WTC11 (cell line): ENCODE results near the gene WDR48. TPM values are rescaled to one million over a fixed set of nuclear protein-coding genes. Genes with fewer than 3 reads are reported as not detected.

Source experiments
- ATAC-seq: fragments of 200-7000 bp; cut with Tn5 transposase; 2 replicates; pipeline ENCODE4 v1.10.0; 2021; ENCODE audit warnings: mild to moderate bottlenecking, moderate library complexity
- CTCF ChIA-PET: fragments of 300-600 bp; sonication (Branson Sonifier 250); formaldehyde crosslinking; loops from one replicate; lab custom pipeline; 2021; ENCODE audit warnings: antibody characterized with exemption; lab: Charles Lee
- POLR2A ChIA-PET: fragments of 350-600 bp; sonication (Branson Sonifier 250); formaldehyde crosslinking; loops from one replicate; lab custom pipeline; 2021; ENCODE audit warnings: antibody characterized with exemption; lab: Charles Lee
- DNase-seq: peaks from one replicate; pipeline ENCODE4 v3.0.0; 2021; ENCODE audit warnings: low spot score
- H3K27ac Mint-ChIP-seq: 2 replicates; pipeline ENCODE4 v1.8.0; 2021; ENCODE audit warnings: mixed read lengths
- H3K27me3 Mint-ChIP-seq: 2 replicates; pipeline ENCODE4 v1.8.0; 2021; ENCODE audit warnings: low read depth, mild to moderate bottlenecking, moderate library complexity, mixed read lengths
- H3K36me3 Mint-ChIP-seq: 2 replicates; pipeline ENCODE4 v1.8.0; 2021; ENCODE audit warnings: mixed read lengths
- H3K4me1 Mint-ChIP-seq: 2 replicates; pipeline ENCODE4 v1.8.0; 2022; ENCODE audit warnings: mixed read lengths
- H3K4me3 Mint-ChIP-seq: 2 replicates; pipeline ENCODE4 v1.8.0; 2021; ENCODE audit warnings: mild to moderate bottlenecking, moderate library complexity, mixed read lengths
- H3K9me3 Mint-ChIP-seq: 2 replicates; pipeline ENCODE4 v1.8.0; 2021; ENCODE audit warnings: mixed read lengths
- ARID4B ChIP-seq: sonication (generic); formaldehyde crosslinking; IDR thresholded peaks from 2 replicates; pipeline ENCODE4 v1.8.0; 2023; ENCODE audit warnings: missing genetic modification reagents, mild to moderate bottlenecking, borderline replicate concordance
- ATF3 ChIP-seq: sonication (generic); formaldehyde crosslinking; conservative IDR thresholded peaks from 2 replicates; pipeline ENCODE4 v1.8.1; 2022; ENCODE audit warnings: mild to moderate bottlenecking, missing genetic modification reagents
- E2F1 ChIP-seq: sonication (generic); formaldehyde crosslinking; IDR thresholded peaks from 2 replicates; pipeline ENCODE4 v1.8.0; 2022; ENCODE audit warnings: mild to moderate bottlenecking, missing genetic modification reagents
- E2F4 ChIP-seq: sonication (generic); formaldehyde crosslinking; IDR thresholded peaks from 2 replicates; pipeline ENCODE4 v1.8.1; 2022; ENCODE audit warnings: low read depth, mild to moderate bottlenecking, moderate library complexity, missing genetic modification reagents, borderline replicate concordance
- JUN ChIP-seq: sonication (generic); formaldehyde crosslinking; IDR thresholded peaks from 2 replicates; pipeline ENCODE4 v1.8.0; 2023; ENCODE audit warnings: mild to moderate bottlenecking, missing genetic modification reagents
- MXD4 ChIP-seq: fragments of 250-450 bp; sonication (Bioruptor Pico); IDR thresholded peaks from 2 replicates; pipeline ENCODE4 v1.8.0; 2021; ENCODE audit warnings: mild to moderate bottlenecking, moderate library complexity, borderline replicate concordance
- OVOL2 ChIP-seq: fragments of 250-450 bp; sonication (Bioruptor Pico); IDR thresholded peaks from 2 replicates; pipeline ENCODE4 v1.9.0; 2021; ENCODE audit warnings: mild to moderate bottlenecking, borderline replicate concordance
- SOX15 ChIP-seq: fragments of 250-450 bp; sonication (Bioruptor Pico); IDR thresholded peaks from 2 replicates; pipeline ENCODE4 v1.9.0; 2021; ENCODE audit warnings: mild to moderate bottlenecking
- SP1 ChIP-seq: sonication (generic); formaldehyde crosslinking; conservative IDR thresholded peaks from 2 replicates; pipeline ENCODE4 v1.8.1; 2022; ENCODE audit warnings: missing genetic modification reagents
- TCF7 ChIP-seq: sonication (generic); formaldehyde crosslinking; IDR thresholded peaks from 2 replicates; pipeline ENCODE4 v1.8.0; 2022; ENCODE audit warnings: mild to moderate bottlenecking, low read depth, missing genetic modification reagents, moderate library complexity
- USF2 ChIP-seq: sonication (generic); formaldehyde crosslinking; IDR thresholded peaks from 2 replicates; pipeline ENCODE4 v1.8.1; 2023; ENCODE audit warnings: mild to moderate bottlenecking, missing genetic modification reagents, moderate library complexity
- ZBTB43 ChIP-seq: sonication (generic); formaldehyde crosslinking; IDR thresholded peaks from 2 replicates; pipeline ENCODE4 v1.8.1; 2023; ENCODE audit warnings: mild to moderate bottlenecking, missing genetic modification reagents
- ZNF281 ChIP-seq: sonication (generic); formaldehyde crosslinking; IDR thresholded peaks from 2 replicates; pipeline ENCODE4 v1.8.0; 2023; ENCODE audit warnings: mild to moderate bottlenecking, missing genetic modification reagents
- ZNF396 ChIP-seq: fragments of 250-450 bp; sonication (Bioruptor Pico); IDR thresholded peaks from 2 replicates; pipeline ENCODE4 v1.8.0; 2021; ENCODE audit warnings: mild to moderate bottlenecking, moderate library complexity, borderline replicate concordance
- ZNF425 ChIP-seq: fragments of 250-450 bp; sonication (Bioruptor Pico); conservative IDR thresholded peaks from 2 replicates; pipeline ENCODE4 v1.9.0; 2021; ENCODE audit warnings: mild to moderate bottlenecking
- total RNA-seq: library from RNA; stranded (reverse); gene quantifications from 3 replicates; pipeline ENCODE4 v1.2.3, GENCODE V29; 2021

The WDR48 gene
- total RNA-seq, 1 experiment from 2014 or later, result 40.9 TPM

GRCh38 chr3:39142067-39142466 is 90.3 kb downstream of the WDR48 start (continued):
- TF ChIP-seq ZNF281 (no peak), OVOL2 (CRISPR knock-in tag) (no peak), ZNF396 (CRISPR knock-in tag) (no peak), SP1 (CRISPR knock-in tag) (no peak), ATF3 (no peak), SOX15 (CRISPR knock-in tag) (no peak), TCF7 (CRISPR knock-in tag) (no peak)

- H3K27ac Mint-ChIP-seq, result no peak overlapping the region
- no peaks in the 10 kb centered on the region for H3K9me3 Mint-ChIP-seq
- H3K4me1 Mint-ChIP-seq, result peaks cover 26% of the 10 kb centered on the region
- H3K36me3 Mint-ChIP-seq, result peaks cover 34% of the 10 kb centered on the region
- ChIA-PET POLR2A (no interaction called here), CTCF (interaction anchor here (1.0 kb wide), 1 partner anchor 145 kb away, joined by 3 read pairs; no protein-coding TSS in a partner anchor)
- H3K27me3 Mint-ChIP-seq, result no peaks in the 10 kb centered on the region
- H3K4me3 Mint-ChIP-seq, result no peak overlapping the region
- ATAC-seq (no peak), DNase-seq (no peak)
- TF ChIP-seq E2F4 (CRISPR knock-in tag) (no peak), SOX15 (CRISPR knock-in tag) (no peak), ZBTB43 (no peak), USF2 (CRISPR knock-in tag) (no peak), MXD4 (CRISPR knock-in tag) (no peak), ZNF425 (CRISPR knock-in tag) (no peak), E2F1 (CRISPR knock-in tag) (no peak), JUN (CRISPR knock-in tag) (no peak), ARID4B (CRISPR knock-in tag) (no peak), ZNF396 (CRISPR knock-in tag) (no peak)
Observed at GRCh38 chr3:39143051-39143885, 91.5 kb downstream of the WDR48 start.
